Measurements from ENCODE around the gene ZNF385B. TPM values are rescaled to one million over a fixed set of nuclear protein-coding genes. Genes with fewer than 3 reads are reported as not detected.

ZNF385B gene
- under 0.01 TPM in 1 of 2 replicates, not detected in the other for total RNA-seq

DNA sequence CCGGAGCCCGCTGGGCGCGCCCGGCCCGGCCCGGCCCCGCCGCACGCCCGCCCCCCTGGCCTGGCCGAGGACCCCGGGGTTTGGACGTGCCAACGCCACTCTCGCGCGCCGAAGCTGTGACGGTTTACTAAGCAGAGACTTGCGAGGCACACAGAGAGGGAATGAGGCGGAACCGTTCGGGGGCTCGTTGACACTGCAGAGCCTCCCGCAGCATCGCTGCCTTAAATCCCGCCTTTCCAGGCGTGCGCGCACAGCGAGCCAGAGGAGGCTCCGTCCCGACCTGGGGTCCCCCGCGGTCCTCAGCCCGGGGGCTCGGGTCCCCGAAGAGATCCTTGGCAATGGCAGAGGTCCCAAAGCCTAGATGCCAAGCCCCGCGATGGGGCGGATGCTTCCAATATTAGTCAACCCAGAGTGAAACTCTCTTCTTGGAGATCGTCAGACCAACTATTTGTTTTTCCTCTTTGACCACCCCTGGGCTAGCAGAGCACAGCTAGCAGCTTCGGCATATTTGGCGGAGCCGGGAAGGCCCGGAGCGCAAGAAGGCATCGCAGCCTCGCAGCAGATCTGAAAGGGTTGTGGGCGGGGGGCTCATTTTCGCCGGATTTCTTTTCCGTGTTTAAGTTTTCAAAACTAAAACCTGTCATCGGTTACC lies at the start of gene ZNF385B:
Gene ZNF385B, minus strand, starts transcription at position 197 of the 652 bp plus-strand sequence.

Other genes starting within 250 kb of the ZNF385B start
- gene CWC22, start 145.7 kb upstream of the ZNF385B start, total RNA-seq = 21.3 and 24.2 TPM in 2 replicates